NB4 (cell line): ENCODE measurements around the gene ERV3-1.

Source experiments
- DNase-seq: peaks from one replicate; pipeline ENCODE4 v3.0.0; 2010; ENCODE audit warnings: low read depth
- H3K4me3 ChIP-seq: one replicate; pipeline ENCODE4 v1.5.1; 2011; ENCODE audit warnings: mild to moderate bottlenecking, low read depth, low read length, moderate library complexity
- MYC ChIP-seq: IDR thresholded peaks from 2 replicates; pipeline ENCODE4 v1.6.1; 2011; ENCODE audit warnings: low read depth, low read length
- POLR2A ChIP-seq: IDR thresholded peaks from 2 replicates; pipeline ENCODE4 v1.6.1; 2011; ENCODE audit warnings: mild to moderate bottlenecking; ENCODE audit not compliant: insufficient read length; ENCODE audit errors: extremely low read depth
- TF ChIP-seq, protein P1 (sequence below): IDR thresholded peaks from one replicate; pipeline ENCODE4 v1.5.1; 2012; ENCODE audit warnings: low read depth, low read length
- TF ChIP-seq, protein P2 (sequence below): IDR thresholded peaks from 2 replicates; pipeline ENCODE4 v1.6.1; 2011; ENCODE audit warnings: low read depth, low read length

ERV3-1 gene

DNA sequence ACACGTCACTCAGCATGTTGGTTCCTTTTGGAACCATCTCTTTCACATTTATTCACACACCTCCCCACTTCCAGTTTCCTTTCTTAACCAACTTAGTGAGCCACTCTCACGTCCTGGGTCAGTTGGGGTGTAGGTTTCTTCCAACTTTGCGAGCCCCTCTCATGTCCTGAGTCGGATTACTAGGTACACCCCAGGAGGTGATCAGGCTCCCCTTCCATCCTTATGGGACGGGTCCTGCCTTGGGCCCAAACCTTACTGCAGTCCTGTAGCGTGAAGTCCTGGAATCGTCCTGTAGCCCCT is 7.7 kb downstream of the ERV3-1 start:
- no peak overlapping the region for H3K4me3 ChIP-seq
- TF ChIP-seq POLR2A, result no peak
- TF ChIP-seq, protein P1, sequence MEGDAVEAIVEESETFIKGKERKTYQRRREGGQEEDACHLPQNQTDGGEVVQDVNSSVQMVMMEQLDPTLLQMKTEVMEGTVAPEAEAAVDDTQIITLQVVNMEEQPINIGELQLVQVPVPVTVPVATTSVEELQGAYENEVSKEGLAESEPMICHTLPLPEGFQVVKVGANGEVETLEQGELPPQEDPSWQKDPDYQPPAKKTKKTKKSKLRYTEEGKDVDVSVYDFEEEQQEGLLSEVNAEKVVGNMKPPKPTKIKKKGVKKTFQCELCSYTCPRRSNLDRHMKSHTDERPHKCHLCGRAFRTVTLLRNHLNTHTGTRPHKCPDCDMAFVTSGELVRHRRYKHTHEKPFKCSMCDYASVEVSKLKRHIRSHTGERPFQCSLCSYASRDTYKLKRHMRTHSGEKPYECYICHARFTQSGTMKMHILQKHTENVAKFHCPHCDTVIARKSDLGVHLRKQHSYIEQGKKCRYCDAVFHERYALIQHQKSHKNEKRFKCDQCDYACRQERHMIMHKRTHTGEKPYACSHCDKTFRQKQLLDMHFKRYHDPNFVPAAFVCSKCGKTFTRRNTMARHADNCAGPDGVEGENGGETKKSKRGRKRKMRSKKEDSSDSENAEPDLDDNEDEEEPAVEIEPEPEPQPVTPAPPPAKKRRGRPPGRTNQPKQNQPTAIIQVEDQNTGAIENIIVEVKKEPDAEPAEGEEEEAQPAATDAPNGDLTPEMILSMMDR, result no peak
- TF ChIP-seq, protein P2, sequence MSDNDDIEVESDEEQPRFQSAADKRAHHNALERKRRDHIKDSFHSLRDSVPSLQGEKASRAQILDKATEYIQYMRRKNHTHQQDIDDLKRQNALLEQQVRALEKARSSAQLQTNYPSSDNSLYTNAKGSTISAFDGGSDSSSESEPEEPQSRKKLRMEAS, result no peak
- DNase-seq, result no peak

DNA sequence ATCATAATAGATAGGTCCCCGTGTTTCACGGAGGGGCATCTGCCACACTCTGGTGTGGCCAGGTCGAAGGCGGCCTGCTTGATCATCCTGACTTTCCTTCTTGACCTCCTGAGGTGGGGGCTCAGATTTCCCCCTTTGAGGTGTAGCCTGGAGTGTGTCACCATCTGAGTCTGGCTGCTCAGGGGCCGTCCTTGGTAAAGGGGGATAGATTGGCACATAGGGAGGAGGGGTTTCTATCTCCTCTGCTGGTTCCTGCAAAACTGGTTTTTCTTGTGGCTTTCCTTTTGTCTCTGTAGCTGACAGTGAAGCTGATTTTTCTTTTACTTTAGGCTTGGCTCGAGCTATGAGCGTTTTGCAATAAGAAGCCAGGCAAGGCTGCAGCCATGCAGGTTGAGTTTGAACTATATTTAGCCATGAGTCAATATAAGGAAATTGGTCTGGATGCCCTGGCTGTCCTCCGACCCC is 8.5 kb downstream of the ERV3-1 start:
- DNase-seq, result no peak
- no peak for TF ChIP-seq MYC
- no peak for TF ChIP-seq POLR2A
- TF ChIP-seq, protein P1, result no peak
- TF ChIP-seq, protein P2, result no peak
- H3K4me3 ChIP-seq, result no peak overlapping the region

DNA sequence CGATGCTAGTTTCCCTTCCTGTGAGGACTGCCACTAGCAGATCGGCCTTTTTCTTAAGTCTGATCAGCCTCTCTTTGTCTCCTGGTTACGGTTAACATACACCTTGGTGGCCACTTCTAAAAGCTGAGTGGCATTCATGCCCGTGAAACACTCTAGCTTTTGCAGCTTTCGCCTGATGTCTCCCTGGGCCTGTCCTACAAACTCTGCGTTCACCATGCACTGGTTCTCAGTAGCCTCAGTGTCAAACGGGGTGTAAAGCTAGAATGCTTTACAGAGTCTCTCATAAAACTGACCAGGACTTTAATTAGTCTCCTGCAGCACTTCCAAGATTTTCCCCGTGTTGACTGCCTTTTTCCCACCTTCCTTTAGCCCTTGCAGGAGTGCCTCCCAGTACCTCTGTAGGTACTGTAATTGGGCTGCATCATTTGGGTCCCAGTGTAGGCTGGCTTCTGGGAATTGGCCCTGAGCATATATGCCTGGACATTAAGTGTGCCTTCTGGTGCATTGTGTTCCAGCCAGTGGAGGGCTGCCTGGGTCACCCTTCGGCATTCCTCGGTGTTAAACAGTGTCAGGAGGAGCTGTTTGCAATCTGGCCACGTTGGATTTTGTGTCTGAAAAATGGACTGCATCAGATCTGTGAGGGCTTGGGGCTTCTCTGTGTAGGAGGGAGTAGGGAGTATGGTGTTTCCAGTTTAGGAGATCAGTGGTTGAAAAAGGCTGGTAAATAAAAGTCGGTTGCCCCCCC is 9.2 kb downstream of the ERV3-1 start:
- TF ChIP-seq, protein P1, result no peak
- TF ChIP-seq POLR2A (no peak), MYC (no peak)
- TF ChIP-seq, protein P2, result no peak
- no peak for DNase-seq
- H3K4me3 ChIP-seq, result no peak overlapping the region

DNA sequence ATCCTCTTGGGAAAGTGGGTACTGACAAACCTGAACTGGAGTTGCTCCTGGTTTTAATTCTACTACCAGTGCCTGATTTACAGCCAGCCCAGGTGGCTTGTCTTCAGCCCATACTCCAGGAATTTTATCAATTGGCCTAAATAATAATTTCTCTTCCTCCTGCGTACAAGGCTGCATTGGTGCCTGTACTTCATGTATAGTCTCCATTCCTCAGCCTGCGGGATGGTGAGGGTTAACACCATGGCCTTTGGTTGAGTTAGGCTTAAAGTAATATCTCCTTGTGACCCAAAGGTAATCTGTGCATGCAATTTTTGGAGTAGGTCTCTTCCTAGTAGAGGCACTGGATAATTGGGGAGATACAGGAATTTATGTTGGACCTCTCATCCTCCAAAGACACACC is 10.2 kb downstream of the ERV3-1 start:
- no peak for DNase-seq
- no peak overlapping the region for H3K4me3 ChIP-seq
- no peak for TF ChIP-seq MYC

DNA sequence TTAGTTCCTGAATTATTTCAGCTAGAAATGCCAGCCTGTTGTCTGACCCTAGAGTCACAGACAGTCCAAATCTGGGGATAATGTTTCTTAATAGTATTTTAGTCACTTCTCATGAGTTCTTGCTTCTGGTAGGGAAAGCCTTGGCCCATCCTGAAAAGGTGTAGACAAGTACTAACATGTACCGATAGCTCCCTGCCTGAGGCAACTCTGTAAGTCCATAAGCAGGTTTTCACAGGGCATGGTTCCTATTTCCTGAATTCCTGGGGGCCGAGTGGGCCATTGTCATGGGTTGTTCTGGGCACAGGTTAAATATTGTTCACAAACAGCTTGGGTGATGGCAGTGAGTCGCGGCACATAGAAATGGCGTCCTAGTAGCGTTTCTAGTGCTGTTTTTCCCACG is 12.6 kb downstream of the ERV3-1 start:
- DNase-seq, result no peak
- no peak overlapping the region for H3K4me3 ChIP-seq
- TF ChIP-seq MYC, result no peak
- TF ChIP-seq, protein P2, result no peak

DNA sequence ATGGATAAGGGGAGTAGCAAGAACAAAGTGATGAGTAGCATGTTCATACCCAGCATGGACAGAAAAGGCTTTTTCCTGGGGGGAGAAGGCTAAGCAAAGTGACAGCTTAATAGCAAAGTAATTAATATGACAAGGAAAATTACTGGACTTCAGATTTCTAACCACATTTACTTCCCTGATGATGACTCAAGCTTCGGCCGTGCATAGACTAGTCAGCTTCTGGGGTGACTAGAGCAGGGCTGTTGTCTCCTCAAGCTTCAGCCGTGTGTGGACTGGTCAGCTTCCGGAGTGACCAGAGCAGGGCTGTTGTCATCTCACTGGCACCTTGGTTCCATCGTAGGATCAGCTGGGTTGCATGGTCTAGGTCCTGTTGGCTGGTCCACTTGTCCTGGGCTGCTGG is 13.5 kb downstream of the ERV3-1 start:
- H3K4me3 ChIP-seq, result no peak overlapping the region
- no peak for DNase-seq
- TF ChIP-seq, protein P2, result no peak
- TF ChIP-seq, protein P1, result no peak
- TF ChIP-seq MYC (no peak), POLR2A (no peak)

DNA sequence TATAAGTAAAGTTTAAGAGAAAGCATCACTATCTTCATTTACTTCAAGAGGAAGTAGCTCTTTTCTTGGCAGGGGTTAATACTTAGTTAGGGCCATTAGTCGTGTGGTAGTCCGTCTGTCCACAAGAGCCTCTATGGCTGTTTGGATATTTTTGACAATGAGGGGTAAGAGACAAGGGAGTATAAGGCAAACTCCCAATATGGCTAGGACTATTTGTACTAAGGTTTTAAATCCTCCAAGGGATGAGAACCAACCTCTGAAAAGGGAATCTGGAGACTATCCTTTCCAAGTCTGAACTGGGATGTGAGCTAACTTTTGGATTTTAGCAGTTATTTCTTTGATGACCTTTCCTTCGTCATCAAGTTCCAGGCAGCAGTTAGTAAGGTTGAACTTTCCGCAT is 15.6 kb downstream of the ERV3-1 start, which contains the start of gene ZNF117:
Gene ZNF117, minus strand, starts transcription at position 101 of the 400 bp plus-strand sequence.
- DNase-seq, result no peak
- TF ChIP-seq, protein P2, result no peak
- TF ChIP-seq MYC (no peak), POLR2A (no peak)
- TF ChIP-seq, protein P1, result no peak
- H3K4me3 ChIP-seq, result no peak within 1 kb of the TSS
